MM.1S (cell line): Measurements from ENCODE around the gene LINC00305.

Experiments
- DNase-seq: peaks from one replicate; pipeline ENCODE4 v3.0.0-alpha.2; 2015
- H2AFZ ChIP-seq: fragments of 300-600 bp; sonication (generic); 2 replicates; pipeline ENCODE4 v1.6.0; 2016; ENCODE audit warnings: antibody characterized with exemption, low read length
- H3F3A ChIP-seq: fragments of 300-600 bp; sonication (generic); 2 replicates; pipeline ENCODE4 v1.6.1; 2016; ENCODE audit warnings: mild to moderate bottlenecking, antibody characterized with exemption, low read length, moderate library complexity, mixed read lengths; ENCODE audit not compliant: insufficient read depth
- H3K27ac ChIP-seq: fragments of 300-600 bp; sonication (generic); 2 replicates; pipeline ENCODE4 v1.5.1; 2016; ENCODE audit warnings: mild to moderate bottlenecking, low read length
- H3K27me3 ChIP-seq: fragments of 300-600 bp; sonication (generic); replicated peaks from 2 replicates; pipeline ENCODE4 v1.6.0; 2016; ENCODE audit warnings: low read length; ENCODE audit not compliant: insufficient read depth
- H3K36me3 ChIP-seq: fragments of 300-600 bp; sonication (generic); replicated peaks from 2 replicates; pipeline ENCODE4 v1.6.1; 2016; ENCODE audit warnings: mild to moderate bottlenecking, low read length, mixed read lengths; ENCODE audit not compliant: insufficient read depth
- H3K4me1 ChIP-seq: fragments of 300-600 bp; sonication (generic); 2 replicates; pipeline ENCODE4 v1.6.1; 2016; ENCODE audit warnings: low read length, mixed read lengths
- H3K4me2 ChIP-seq: fragments of 300-600 bp; sonication (generic); 2 replicates; pipeline ENCODE4 v1.6.0; 2016; ENCODE audit warnings: low read depth, low read length
- H3K4me3 ChIP-seq: fragments of 300-600 bp; sonication (generic); 2 replicates; pipeline ENCODE4 v1.5.1; 2016; ENCODE audit warnings: low read length, mixed read lengths
- H3K79me2 ChIP-seq: fragments of 300-600 bp; sonication (generic); 2 replicates; pipeline ENCODE4 v1.6.1; 2016; ENCODE audit warnings: mixed run types, low read length, mixed read lengths
- H3K9ac ChIP-seq: fragments of 300-600 bp; sonication (generic); 2 replicates; pipeline ENCODE4 v1.6.1; 2016; ENCODE audit warnings: low read length, mixed read lengths
- H3K9me2 ChIP-seq: fragments of 300-600 bp; sonication (generic); replicated peaks from 2 replicates; pipeline ENCODE4 v1.6.1; 2016; ENCODE audit warnings: mild to moderate bottlenecking, low read length, mixed read lengths; ENCODE audit not compliant: insufficient read depth
- H3K9me3 ChIP-seq: fragments of 300-600 bp; sonication (generic); replicated peaks from 2 replicates; pipeline ENCODE4 v1.6.1; 2016; ENCODE audit warnings: mild to moderate bottlenecking, low read length, mixed read lengths; ENCODE audit not compliant: insufficient read depth
- H4K20me1 ChIP-seq: fragments of 300-600 bp; sonication (generic); 2 replicates; pipeline ENCODE4 v1.6.1; 2016; ENCODE audit warnings: mild to moderate bottlenecking, low read length, moderate library complexity, mixed read lengths; ENCODE audit not compliant: insufficient read depth
- EZH2 ChIP-seq: fragments of 300-600 bp; sonication (generic); optimal IDR thresholded peaks from 2 replicates; pipeline ENCODE3; 2017; ENCODE audit warnings: low read depth, mild to moderate bottlenecking, antibody characterized with exemption, low read length, mixed read lengths
- EZH2phosphoT487 ChIP-seq: fragments of 300-600 bp; sonication (generic); IDR thresholded peaks from 2 replicates; pipeline ENCODE4 v1.6.1; 2018; ENCODE audit warnings: antibody characterized with exemption, low read length
- TF ChIP-seq, protein P1 (sequence below): fragments of 300-600 bp; sonication (generic); IDR thresholded peaks from 2 replicates; pipeline ENCODE4 v1.5.1; 2016; ENCODE audit warnings: antibody characterized with exemption, low read length, mixed read lengths

LINC00305 gene

DNA sequence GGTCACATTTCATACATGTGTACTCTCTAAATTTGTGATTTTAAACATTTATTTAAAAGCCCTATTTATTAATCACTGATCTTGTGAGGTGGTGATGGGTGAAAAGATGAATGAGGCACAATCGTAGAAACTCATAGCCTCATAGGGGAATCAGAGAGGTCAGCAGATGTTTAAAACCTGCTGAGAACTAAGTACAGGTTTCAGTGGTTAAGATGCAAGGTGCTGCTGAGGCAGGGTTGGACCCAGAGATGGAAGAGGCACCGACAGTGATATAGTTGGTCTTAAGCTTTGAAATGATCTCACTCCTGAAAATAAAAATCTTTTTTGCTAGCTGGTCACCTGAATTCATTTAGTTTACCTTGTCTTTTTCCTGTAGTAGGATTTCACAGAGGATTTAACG lies 49.6 kb downstream of the LINC00305 start:
- peaks cover 23% of the 10 kb centered on the region; the same call in 1 of the 2 replicates for H3K4me1 ChIP-seq
- H3K9me2 ChIP-seq = no peaks in the 10 kb centered on the region
- H3K36me3 ChIP-seq = no peaks in the 10 kb centered on the region
- H3K9me3 ChIP-seq = no peaks in the 10 kb centered on the region
- no peak overlapping the region for H2AFZ ChIP-seq
- no peaks in the 10 kb centered on the region for H3F3A ChIP-seq
- no peak overlapping the region for H3K9ac ChIP-seq
- no peaks in the 10 kb centered on the region for H4K20me1 ChIP-seq
- H3K27ac ChIP-seq = peak overlapping the region; percentile 14; the same call in 1 of the 2 replicates
- H3K4me2 ChIP-seq = no peak overlapping the region
- H3K27me3 ChIP-seq = no peaks in the 10 kb centered on the region
- H3K79me2 ChIP-seq = no peaks in the 10 kb centered on the region
- no peak overlapping the region for H3K4me3 ChIP-seq
- TF ChIP-seq EZH2phosphoT487 (no peak), EZH2 (no peak)
- TF ChIP-seq, protein P1, sequence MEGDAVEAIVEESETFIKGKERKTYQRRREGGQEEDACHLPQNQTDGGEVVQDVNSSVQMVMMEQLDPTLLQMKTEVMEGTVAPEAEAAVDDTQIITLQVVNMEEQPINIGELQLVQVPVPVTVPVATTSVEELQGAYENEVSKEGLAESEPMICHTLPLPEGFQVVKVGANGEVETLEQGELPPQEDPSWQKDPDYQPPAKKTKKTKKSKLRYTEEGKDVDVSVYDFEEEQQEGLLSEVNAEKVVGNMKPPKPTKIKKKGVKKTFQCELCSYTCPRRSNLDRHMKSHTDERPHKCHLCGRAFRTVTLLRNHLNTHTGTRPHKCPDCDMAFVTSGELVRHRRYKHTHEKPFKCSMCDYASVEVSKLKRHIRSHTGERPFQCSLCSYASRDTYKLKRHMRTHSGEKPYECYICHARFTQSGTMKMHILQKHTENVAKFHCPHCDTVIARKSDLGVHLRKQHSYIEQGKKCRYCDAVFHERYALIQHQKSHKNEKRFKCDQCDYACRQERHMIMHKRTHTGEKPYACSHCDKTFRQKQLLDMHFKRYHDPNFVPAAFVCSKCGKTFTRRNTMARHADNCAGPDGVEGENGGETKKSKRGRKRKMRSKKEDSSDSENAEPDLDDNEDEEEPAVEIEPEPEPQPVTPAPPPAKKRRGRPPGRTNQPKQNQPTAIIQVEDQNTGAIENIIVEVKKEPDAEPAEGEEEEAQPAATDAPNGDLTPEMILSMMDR = no peak
- DNase-seq = peak; percentile 73

DNA sequence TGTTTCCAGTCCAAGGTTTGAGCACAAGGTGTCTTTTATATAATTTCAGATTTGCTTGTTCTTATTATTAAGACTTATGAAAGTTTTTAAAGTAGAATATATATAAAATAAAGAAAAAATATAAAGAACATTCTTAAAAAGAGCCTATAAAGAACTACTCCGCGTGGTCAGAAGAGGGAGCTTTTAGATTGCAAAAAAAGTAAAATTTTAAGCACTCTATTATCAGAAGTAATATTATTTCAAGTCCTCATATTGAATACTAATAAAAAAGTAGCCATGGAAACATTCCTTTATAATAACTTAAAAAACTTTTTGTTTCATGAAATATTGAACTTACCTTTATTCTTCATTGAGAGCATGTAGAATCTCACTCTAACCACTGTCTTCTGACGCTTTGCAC lies 51.4 kb downstream of the LINC00305 start:
- TF ChIP-seq, protein P1 = no peak
- TF ChIP-seq EZH2phosphoT487 = no peak
- no peak for TF ChIP-seq EZH2
- no peak for DNase-seq

DNA sequence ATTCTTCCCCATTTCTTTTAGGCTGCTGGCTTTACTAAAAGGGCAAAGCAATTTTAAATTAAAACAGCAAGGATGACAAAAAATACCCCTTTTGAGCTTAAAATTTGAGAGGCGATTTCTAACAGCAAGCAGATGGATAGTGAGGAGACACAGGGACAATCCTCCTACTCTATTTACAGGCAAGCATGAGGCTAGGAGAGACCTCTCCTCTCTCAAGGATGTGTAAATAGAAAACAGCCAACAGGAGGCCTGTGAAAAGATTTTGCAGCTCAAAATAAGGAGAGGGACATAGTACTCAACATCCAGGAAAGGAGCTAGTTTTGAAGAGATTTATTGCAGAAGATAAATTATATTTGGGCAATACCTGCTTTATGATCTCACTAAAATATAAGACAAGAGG lies 53.8 kb downstream of the LINC00305 start:
- no peak overlapping the region for H3K4me3 ChIP-seq
- no peak overlapping the region for H2AFZ ChIP-seq
- no peaks in the 10 kb centered on the region for H3K79me2 ChIP-seq
- H3K27me3 ChIP-seq = no peaks in the 10 kb centered on the region
- H3F3A ChIP-seq = no peaks in the 10 kb centered on the region
- no peak overlapping the region for H3K9ac ChIP-seq
- H3K9me3 ChIP-seq = no peaks in the 10 kb centered on the region
- H3K27ac ChIP-seq = no peak overlapping the region
- peaks cover 21% of the 10 kb centered on the region; the same call in 1 of the 2 replicates for H3K4me1 ChIP-seq
- no peaks in the 10 kb centered on the region for H3K36me3 ChIP-seq
- no peaks in the 10 kb centered on the region for H4K20me1 ChIP-seq
- TF ChIP-seq, protein P1 = no peak
- TF ChIP-seq EZH2phosphoT487 (no peak), EZH2 (no peak)
- no peak overlapping the region for H3K4me2 ChIP-seq
- no peaks in the 10 kb centered on the region for H3K9me2 ChIP-seq
- no peak for DNase-seq

More for the DNA sequence above, 51.4 kb downstream of the LINC00305 start:
- no peaks in the 10 kb centered on the region for H3K79me2 ChIP-seq
- no peaks in the 10 kb centered on the region for H3K9me2 ChIP-seq
- no peaks in the 10 kb centered on the region for H3K27me3 ChIP-seq
- no peak overlapping the region for H2AFZ ChIP-seq
- H3K36me3 ChIP-seq = no peaks in the 10 kb centered on the region
- H3K9ac ChIP-seq = no peak overlapping the region
- H4K20me1 ChIP-seq = no peaks in the 10 kb centered on the region
- H3K4me2 ChIP-seq = no peak overlapping the region
- H3K4me3 ChIP-seq = no peak overlapping the region
- H3K4me1 ChIP-seq = peaks cover 23% of the 10 kb centered on the region; the same call in 1 of the 2 replicates
- H3F3A ChIP-seq = no peaks in the 10 kb centered on the region
- H3K9me3 ChIP-seq = no peaks in the 10 kb centered on the region
- no peak overlapping the region for H3K27ac ChIP-seq
